ENCODE results near the gene MAP7D1.

- TF ChIP-seq CTCF (IDR thresholded peaks at IDR 0.05), result no peak
- no peak for TF ChIP-seq POLR2A (IDR thresholded peaks at IDR 0.05)
- no peak for TF ChIP-seq POLR2AphosphoS5 (IDR thresholded peaks at IDR 0.05)
- no peak for TF ChIP-seq EP300 (IDR thresholded peaks at IDR 0.05)
Observed at GRCh38 chr1:36107394-36107793, 48.6 kb upstream of the MAP7D1 start.
